ENCODE measurements around the gene CBX8. TPM values are rescaled to one million over a fixed set of nuclear protein-coding genes. Genes with fewer than 3 reads are reported as not detected.

Gene CBX8
- total and polyA plus RNA-seq, 2 of the 13 experiments (the other 11 are each of a cell fraction or from before 2014, with no cell fraction given), result 0.34 to 12.6 TPM

- TF ChIP-seq ETS1 (CRISPR knock-in tag; IDR thresholded peaks at IDR 0.05) (no peak), ZNF576 (CRISPR knock-in tag; IDR thresholded peaks at IDR 0.05) (no peak), ZNF18 (CRISPR knock-in tag; IDR thresholded peaks at IDR 0.05; ENCODE audit: insufficient replicate concordance) (no peak), RXRA (CRISPR knock-in tag; IDR thresholded peaks at IDR 0.05) (peak; percentile 67), NFYC (CRISPR knock-in tag; IDR thresholded peaks at IDR 0.05) (no peak), ZNF605 (CRISPR knock-in tag; IDR thresholded peaks at IDR 0.05) (peak; percentile 56; the same call in 1 of the 2 replicates), BCL6 (CRISPR knock-in tag; IDR thresholded peaks at IDR 0.05) (0 out of 2 replicates have a peak, but pooled peaks have one; percentile 17), ZNF44 (CRISPR knock-in tag; IDR thresholded peaks at IDR 0.05) (no peak), ZNF414 (CRISPR knock-in tag; IDR thresholded peaks at IDR 0.05) (no peak), ZMAT3 (CRISPR knock-in tag; conservative IDR thresholded peaks at IDR 0.05) (0 out of 2 replicates have a peak, but pooled peaks have one; percentile 22), STAG1 (CRISPR knock-in tag; IDR thresholded peaks at IDR 0.05) (no peak), ZNF607 (CRISPR knock-in tag; IDR thresholded peaks at IDR 0.05; ENCODE audit: borderline replicate concordance) (0 out of 2 replicates have a peak, but pooled peaks have one; percentile 32), RFX3 (CRISPR knock-in tag; IDR thresholded peaks at IDR 0.05) (no peak), EP300 (IDR thresholded peaks at IDR 0.05; ENCODE audit: low read depth in 2 of 2, low read length in 2 of 2) (peak in 1 of 2 experiments; percentile 0; a peak in 1 of 4 replicates), EP300 (CRISPR knock-in tag; IDR thresholded peaks at IDR 0.05; ENCODE audit: borderline replicate concordance) (no peak), ZNF670 (CRISPR knock-in tag; IDR thresholded peaks at IDR 0.05; ENCODE audit: borderline replicate concordance) (no peak), ZBTB38 (CRISPR knock-in tag; IDR thresholded peaks at IDR 0.05) (peak; percentile 85), ZNF550 (CRISPR knock-in tag; IDR thresholded peaks at IDR 0.05; ENCODE audit: borderline replicate concordance) (0 out of 2 replicates have a peak, but pooled peaks have one; percentile 68), ISX (CRISPR knock-in tag; conservative IDR thresholded peaks at IDR 0.05) (no peak), ZNF687 (CRISPR knock-in tag; IDR thresholded peaks at IDR 0.05) (peak; percentile 88), ZNF713 (CRISPR knock-in tag; IDR thresholded peaks at IDR 0.05) (no peak)
- TF ChIP-seq, protein P1, sequence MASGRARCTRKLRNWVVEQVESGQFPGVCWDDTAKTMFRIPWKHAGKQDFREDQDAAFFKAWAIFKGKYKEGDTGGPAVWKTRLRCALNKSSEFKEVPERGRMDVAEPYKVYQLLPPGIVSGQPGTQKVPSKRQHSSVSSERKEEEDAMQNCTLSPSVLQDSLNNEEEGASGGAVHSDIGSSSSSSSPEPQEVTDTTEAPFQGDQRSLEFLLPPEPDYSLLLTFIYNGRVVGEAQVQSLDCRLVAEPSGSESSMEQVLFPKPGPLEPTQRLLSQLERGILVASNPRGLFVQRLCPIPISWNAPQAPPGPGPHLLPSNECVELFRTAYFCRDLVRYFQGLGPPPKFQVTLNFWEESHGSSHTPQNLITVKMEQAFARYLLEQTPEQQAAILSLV (CRISPR knock-in tag; IDR thresholded peaks at IDR 0.05; ENCODE audit: borderline replicate concordance), result 0 out of 2 replicates have a peak, but pooled peaks have one; percentile 49
Observed at GRCh38 chr17:79774561-79774975, 22.3 kb downstream of the CBX8 start (continued).

Data from HepG2 (cell line).